Hypothalamus (tissue), 51 donors: Measurements from ENCODE around the gene CPNE4.

ENCODE experiments used
- DNase-seq, 51 donors: peaks; one replicate each; lab custom pipeline; 2025; lab: John Stamatoyannopoulos, UW

The CPNE4 gene

DNA sequence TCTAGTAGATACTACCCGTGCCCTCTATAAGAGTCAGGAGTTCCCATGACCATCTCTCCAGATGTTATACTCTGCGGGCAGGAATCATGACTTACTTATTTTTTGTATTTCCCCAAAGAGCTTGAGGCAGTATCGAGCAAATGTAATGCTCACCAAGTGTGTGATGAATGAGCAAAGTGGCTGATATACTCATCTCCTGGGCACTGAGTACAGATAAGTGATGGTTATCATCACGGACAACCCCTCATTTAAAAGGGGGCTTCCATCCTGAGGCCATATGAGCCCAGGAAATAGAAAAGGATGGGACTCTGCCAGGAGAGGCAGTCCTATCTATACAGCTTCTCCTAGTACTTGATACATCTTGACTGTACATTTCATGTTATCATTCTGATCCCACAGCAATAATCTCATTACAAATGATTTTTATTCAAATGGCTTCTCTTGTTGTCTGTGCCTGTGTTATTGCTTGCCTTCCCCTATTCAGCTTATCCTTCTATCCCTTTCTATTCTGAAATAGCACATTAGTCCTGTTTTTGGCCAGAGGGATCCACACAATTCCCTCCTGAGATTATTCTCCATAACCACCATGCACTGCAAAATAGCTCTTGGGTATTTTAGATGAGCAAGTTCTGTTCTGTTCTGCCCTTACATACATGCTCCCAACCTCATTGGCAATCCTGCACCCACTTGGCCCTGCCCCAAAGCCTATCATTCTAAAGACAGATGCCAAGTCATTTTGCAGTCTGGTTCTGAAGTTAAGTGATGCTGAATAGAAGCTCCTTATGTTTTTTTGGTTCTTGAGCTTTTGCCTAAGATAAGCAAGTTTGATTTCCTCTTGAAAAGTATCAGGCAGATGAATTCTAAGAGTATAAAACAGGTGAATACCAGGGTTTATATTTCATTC is 484.0 kb downstream of the CPNE4 start:
- DNase-seq = no peak

DNA sequence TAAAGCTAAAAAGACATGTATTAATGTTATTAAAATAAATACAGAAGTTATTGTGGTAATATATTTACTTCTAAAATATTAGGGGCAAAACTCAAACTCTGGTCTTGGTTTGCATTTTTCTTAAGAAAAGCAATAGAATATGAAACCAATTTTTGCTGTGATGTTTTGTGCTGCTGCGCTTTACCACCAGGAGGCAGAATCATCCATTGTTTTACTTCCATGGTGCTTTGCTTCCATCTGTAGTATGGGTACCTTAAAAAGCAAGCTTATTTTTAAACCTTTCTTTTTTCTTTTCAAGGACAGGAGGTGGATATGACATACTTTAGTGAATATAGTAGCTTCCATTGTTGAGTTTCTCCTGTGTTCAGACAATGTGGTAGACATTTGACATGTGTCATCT is 485.5 kb downstream of the CPNE4 start:
- DNase-seq = no peak

DNA sequence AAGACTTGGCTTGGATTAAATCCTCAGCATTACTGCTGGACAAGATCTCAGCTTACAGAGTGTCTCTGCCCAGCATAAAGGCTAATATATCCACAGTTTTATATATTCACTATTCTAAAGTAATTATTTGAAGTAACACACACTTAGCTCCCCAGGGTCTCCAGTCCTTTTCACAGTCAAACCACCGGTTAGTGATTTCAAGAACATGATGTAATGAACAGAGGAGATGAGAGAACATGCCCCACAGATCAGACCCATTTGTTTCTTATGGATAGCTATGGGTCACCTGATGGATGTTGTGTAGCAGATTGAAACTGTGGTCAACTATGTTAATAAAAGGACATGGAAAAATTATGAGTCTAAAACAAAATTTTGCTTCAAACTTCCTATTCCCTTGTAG is 487.2 kb downstream of the CPNE4 start:
- no peak for DNase-seq

DNA sequence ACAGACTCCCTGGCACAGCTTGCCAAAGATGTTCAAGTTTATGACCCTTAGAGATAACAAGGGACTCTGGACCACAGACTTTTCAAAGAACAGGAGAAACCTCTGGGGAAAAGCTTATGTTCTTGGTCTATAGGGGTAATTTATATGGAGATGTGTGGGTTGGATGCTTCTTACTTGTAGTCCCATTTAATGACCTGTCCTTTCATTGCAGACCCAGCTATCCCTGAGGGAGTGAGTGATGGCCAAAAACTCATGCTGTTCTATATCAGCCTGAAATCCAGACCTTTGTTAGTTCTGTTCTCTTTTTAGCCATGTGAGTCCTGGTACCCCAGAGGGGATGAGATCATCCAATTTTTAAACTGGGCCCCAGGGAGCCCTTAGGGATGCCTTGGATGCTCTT is 488.4 kb downstream of the CPNE4 start:
- DNase-seq = no peak

DNA sequence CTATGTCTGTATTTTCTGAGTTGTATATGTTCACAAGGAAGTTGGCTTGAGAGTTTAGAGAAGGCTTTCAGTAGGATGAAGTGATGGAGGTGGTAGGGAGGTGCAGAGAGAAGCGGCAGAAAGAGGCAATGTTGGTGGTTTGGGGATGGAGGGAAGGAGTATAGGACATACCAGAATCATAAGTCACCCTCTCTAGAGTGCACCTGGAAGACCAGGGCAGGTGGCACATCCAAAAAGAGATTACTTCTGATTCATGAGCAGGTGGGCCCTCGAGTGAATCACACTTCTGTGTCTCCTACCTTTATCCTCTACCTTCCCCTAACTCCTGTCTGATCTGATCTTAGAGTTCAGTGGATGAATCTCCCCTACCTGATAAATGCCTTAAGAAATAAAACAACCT is 490.3 kb downstream of the CPNE4 start:
- DNase-seq = no peak

DNA sequence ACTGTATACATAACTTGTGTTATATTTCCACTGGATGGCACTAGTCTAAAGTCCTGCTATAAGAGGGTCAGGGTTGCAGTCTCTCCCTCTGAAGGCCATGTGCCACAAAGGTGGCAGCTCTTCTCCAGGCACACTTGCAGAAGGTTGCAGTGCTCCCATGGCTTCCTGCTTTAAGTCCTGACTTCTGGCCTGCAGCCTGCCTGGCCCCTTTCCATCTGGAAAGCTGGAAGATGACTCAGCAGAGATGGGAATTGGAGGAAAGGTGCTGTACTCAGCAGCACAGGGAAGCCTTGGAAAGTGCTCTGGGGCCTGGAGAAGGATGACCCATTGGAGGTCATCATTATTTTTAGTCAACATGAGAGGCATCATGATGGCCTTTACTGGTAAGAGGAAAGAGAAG is 491.1 kb downstream of the CPNE4 start:
- DNase-seq = peak in 21 of 51 donors; percentile 2 to 50 (median 15)

DNA sequence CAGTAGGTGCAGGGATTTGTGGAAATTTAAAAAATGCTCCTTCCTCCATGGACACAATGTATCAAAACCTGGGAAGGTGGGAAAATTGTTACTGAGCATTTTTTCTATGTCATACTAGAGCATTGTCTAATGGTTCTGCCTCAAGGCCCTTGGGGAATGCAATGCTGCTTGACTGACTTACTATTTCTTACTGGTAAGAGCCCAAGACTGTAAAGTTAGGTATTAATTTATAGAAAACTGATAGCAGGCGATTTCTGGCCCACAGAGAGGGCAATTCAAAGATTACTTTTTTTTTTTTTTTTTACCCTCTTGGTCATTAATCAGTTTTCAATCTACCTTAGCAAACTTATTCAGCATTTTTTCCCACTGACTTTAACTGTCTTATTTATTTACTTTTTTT is 493.5 kb downstream of the CPNE4 start:
- no peak for DNase-seq

DNA sequence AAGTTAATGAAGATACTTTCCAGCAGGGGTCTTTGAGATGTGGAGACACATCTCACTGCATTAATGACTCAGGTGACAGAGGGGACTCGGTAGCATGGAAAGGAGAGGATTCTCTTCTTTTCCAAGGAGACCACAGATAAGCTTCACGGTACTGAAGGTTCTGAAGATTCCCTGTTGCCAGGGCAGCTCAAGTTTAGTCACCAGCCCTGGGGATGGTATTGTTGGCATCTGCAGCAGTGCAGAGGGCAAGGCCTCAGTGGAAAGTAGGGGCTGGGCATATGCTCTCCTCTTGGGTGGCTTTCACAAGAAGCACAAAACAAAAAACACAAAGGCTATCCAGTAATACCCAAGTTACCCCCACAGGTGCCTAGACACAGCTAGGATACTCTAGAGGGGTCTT is 494.0 kb downstream of the CPNE4 start:
- DNase-seq = no peak

DNA sequence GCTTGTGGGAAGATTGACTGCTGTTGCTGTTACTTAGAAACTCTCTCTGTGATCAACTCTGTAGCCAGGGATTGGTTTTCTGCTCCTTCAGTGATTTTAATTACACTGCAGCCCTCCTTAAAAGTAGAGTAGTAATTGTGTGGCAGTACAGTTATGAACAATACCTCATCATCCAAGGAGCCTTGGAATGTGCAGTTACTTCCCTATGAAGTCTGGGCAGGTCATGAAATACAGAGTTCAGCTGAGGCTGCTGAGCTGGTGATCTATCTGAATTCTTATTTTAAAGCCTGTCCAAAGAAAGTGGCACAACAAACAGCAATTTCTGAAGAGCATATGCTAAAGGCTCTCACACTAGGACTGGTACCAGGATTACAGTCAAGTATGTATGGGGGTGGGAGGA is 494.7 kb downstream of the CPNE4 start:
- DNase-seq = no peak

DNA sequence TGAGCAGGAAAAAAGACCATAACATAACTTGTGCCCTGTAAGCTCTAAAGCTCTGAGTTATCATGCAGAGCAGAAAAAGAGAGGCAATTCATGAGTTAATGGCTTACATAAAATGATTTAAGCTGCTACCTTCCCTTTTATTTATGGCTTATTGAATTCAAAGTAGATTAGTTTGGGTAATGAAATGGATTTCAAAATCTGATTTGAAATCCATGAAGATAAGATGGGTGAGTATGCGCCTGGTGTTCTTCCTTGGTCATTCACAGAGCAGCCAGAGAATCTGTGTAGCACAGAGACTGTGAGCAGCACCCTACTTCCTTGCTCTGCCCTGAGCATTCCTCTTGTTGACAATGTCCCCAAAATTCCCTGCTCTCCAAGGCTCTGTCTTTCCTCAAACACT is 495.8 kb downstream of the CPNE4 start:
- DNase-seq = no peak

DNA sequence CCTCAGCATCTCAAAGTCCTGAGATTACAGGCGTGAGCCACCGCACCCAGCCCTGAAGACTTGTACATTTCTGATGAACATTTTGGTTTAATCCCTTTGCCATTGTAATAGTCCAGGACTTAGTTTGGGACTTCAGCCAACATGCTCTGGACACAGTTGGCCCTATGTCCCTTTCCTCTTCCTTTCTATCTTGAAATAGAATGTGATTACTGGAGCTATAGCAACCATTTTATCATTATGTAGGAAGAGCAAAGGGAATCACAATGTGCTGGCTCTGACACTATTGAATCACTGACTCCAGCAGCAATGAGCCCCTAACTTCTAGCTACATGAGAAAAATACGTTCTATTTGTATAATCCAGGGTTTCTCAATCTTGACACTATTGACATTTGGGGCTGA is 497.3 kb downstream of the CPNE4 start:
- no peak for DNase-seq

DNA sequence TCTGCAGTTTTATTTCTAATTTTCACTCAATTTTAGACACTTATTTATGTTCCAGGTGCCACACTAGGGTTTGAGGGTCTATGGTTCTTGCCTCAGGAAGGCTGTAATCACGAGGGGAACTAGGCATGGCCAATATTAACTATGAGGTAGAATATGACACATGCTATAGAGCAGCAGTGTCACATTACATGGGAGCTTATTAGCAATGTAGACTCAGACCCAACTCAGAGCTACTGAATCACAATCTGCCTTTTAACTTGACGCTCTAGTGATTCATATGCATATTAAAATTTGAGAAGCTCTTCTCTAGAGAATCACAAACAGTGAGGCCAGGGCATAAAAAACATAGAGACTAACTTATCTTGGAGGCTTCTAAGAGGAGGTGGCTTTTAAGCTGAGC is 499.2 kb downstream of the CPNE4 start:
- DNase-seq = no peak

DNA sequence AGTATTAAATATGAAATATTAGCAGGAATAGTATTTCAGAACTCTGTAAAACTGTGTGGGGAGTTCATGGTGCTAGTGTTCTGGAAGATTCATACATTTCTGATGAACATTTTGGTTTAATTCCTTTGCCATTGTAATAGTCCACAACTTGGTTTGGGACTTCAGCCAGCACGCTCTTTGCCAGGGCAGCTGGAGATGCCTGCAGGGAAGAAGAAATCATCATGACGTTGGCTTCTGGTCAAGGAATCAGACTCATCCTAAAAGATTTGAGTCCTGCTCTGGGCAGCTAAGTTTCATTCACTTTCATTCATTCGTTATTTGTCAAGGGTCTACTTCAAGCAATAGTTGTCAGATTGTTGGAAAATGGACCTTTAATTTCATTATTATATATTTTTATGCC is 499.7 kb downstream of the CPNE4 start:
- no peak for DNase-seq

DNA sequence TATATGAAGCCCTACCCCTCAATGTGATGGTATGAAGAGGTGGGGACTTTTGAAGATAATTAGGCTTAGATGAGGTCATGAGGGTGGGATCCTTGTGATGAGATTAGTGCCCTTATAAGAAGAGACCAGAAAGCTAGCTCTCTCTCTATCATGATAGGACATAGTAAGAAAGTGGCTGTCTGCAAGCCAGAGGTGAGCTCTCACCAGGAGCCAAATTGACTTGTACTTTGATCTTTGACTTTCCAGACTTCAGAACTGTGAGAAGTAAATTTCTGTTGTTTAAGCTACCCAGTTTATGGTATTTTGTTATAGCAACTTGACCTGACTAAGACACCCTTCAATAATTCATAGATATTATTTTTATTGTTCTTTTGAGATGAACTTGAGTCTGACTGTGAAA is 502.2 kb downstream of the CPNE4 start:
- DNase-seq = no peak

DNA sequence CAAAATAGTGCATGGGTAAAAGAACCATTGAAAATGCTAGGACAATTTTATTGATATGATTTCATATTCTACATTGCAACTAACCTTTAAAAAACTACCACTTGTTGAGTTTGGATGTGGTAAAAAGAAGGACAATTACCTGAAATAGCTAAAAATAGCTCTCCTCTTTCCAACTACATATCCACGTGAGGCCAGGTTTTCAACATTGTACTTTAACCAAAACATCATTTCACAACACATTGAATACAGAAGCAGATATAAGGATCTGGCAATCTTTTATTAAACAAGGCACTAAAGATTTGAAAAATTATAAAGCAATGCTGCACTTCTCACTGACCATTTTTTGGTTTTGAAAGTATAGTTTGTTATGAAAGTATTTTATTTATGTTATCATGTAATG is 504.0 kb downstream of the CPNE4 start:
- DNase-seq = no peak

DNA sequence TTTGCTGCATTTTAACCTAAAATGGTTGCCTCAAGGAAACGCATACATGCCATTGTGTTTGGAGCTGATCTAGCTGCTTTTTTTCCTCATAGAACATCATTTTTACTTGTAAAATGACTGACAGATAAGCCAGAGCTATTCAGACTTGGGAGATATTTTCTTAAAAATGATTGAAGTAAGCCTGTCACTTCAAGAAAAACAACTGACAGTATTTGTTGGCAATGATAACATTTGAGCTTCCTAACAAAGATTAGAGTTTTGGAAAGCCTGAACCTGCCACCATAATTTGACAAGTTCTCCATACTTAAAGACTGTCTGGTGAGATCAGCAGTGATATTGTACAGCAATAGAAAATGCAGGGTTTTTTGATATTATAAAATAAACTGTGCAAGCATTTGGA is 504.4 kb downstream of the CPNE4 start:
- no peak for DNase-seq

DNA sequence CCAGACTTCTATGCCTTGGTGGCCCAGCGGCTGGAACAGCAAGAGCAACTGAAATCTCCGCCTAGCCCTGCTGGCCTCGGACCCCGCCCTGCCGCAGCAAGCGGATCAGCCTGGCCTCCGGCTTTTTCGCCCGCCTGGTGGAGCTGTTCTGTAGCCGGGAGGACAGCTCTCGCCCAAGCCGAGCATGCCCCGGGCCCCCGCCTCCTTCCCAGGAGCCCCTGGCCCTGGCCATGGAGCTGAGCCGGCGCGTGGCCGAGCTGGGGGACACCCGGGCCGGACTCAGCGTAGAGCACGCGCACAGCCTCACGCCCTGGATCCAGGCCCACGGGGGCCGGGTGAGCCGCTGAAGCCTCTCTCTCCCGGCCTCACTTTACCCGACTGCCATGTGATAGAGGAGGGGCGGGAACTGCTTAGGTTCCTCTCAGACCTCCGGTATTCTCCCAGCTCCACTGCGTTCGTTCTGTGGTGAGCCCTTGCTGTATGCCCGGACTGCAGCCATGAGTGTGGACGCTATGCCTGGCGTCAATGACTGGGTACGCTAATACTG is 507.9 kb downstream of the CPNE4 start:
- peak in 34 of 51 donors; percentile 1 to 56 (median 19) for DNase-seq

DNA sequence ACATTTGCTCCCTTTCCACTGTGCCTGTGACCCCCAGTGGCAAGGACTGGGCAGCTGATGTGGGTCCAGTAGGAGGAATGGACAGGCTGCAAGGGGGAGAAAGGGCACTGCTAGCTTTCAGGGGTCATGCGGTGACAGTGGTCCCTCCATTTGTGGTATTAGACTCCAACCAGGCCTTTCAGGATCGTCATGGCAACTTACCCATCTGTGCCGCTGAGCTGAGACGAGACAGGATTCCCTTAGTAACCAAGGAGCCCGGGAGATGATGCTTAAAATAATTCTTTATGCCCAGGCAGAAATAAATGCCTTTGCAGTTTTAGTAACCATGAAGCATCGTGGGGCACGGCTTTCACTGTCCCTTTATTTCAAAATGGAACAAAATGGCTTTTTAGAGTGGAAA is 516.1 kb downstream of the CPNE4 start:
- DNase-seq = peak in 8 of 51 donors; percentile 1 to 42 (median 7)

DNA sequence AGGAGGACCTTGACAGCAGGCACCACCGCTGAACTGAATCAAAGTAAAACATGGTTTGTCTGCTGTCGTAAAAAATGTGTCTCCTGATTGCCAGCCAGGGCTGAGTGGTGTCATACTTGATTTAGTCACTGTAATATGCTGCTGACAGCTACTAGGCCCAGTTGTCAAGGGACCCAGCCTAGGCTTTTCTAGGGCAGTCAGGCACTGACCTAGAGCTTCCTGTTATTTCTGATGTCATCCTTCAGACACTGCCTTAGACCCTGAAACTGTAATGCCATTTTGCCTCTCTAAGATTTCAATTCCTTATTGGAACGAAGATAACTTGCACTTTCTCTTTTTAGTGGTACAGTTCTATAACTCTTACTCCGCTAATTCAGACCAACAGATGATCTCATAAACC is 529.4 kb downstream of the CPNE4 start:
- DNase-seq = no peak

DNA sequence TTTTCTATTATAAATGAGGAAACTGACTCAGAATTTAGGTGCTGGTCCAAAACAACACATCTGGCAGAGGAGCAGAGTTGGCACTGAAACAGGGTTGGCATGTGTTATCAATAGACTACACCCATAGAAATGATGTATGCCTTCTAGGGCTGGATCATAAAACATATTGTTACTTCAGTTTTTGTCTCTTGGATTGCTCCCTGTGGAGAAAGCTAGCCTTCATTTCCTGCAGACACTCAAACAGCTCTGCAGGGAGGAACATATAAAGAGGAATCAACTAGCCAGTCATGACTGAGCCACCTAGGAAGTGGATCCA is 531.5 kb downstream of the CPNE4 start:
- DNase-seq = no peak

DNA sequence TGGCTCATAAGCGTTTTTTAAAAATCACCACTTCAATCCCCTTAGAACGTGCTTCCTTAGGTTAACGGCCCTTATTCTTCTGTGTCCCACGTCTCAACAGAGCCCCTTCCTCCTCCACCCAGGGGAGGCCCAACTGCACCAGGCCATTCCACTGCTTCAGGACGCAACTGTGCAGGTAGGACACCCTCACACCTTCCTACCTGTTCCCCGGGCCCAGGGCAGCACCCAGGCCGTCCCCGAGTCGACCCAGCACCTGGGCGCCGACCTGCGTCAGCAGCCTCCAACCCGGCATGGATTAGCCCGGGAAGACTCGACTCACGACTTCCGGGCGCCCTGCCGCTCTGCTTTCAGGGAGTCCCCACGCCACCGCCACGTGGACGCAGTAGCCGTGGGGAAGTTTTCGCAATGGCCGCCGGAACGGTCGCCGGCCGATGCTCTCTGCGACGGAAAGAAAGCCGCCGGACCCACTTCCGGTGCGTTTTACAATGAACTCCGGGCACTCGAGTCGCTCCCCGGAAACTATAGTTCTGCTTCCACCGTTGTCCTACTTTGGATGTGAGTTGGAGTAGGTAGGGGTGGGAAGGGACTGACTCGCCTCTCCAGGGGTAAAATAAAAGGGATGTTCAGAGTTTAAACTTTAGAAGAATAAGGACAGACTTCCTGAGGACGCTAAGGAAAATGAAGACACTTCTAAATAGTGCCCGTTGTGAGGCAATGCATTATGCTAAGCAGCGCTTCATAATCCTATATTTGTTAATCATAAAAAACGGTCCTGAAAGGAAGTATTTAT is 532.1 kb downstream of the CPNE4 start, which contains the start of gene MRPL3:
MRPL3 (minus strand) TSS at position 442 of the 790 bp plus-strand sequence; CDS start at position 292, 150 bp downstream.
- peak; percentile 20 to 91 (median 75) for DNase-seq

DNA sequence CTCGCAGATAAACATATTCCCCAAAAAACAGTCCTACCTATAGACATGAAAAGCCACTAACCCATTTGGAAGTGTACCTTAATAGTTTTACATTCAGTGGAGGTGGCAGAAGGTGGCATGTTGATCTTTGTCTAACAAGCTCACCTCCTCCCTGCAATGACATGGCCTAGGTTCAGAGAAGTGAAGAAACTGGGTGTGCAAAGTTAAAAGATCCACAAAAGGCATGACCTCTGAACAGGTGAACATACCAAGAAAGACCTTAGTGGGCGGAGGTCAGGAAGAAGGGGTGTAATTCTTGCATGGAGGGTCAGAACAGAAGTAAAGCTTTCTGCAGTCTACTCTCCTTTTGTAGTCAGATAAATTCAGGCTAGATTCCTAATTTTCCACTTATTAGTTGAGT is 532.9 kb downstream of the CPNE4 start:
- DNase-seq = no peak
